ENCODE data around the gene TRABD2B. TPM values are rescaled to one million over a fixed set of nuclear protein-coding genes. Genes with fewer than 3 reads are reported as not detected.

The TRABD2B gene
- total RNA-seq, 1 donor from 2014 or later = not detected

DNA sequence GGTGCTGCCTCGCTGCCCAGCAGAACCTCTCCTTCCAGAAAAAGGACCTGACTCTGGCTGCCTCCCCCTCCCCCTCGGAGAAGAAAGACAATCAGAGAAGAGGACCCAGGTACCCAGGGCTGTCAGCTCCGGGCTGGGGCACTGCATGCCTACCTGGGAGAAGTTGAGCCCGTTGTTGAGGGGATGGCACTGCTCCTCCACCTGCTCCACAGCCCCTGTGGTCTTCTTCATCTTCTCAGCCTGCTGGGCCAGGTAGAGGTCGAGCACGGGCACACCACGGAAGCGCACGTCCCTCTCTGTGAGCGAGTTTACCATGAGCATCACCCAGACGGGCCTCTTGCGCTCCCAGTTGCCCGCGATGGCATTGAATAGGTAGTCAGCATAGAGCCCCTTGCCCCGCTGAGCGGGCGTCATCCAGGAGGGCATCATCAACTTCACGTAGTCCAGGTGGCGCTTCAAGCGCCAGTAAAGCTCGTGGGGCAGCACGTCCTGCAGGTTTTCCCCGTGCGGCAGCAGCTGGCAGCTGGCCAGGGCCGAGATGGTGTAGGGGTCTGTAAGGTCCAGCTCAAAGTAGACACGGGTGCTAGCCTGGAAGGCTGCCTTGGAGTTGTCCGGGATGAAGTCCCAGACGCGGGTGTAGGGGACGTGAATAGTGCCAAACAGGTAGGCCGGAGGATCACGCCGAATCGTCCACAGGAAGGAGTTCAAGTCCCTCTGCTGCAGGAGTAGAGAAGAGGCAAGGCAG is 3.1 kb downstream of the TRABD2B start:
- no peak for DNase-seq (ENCODE audit: low read depth)

DNA sequence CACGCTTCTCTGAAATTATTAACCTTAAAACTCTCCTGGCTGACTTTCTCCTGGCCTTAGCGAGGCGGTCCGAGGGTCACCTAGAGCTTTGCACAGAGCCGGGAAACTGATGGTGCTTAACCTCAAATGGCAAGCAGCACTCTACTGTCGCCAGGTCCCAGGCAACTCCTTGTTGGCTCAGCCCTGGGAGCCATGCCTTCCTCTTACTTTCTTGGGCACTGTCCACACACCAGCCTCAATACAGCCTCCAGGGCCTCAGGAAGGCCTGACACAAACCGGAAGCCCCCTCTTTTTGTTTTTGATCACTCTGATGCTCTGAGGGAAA is 3.8 kb downstream of the TRABD2B start:
- DNase-seq (ENCODE audit: low read depth) = no peak

GRCh38 chr1:47992720-47993415 is 4.3 kb downstream of the TRABD2B start:
- no peak for DNase-seq (ENCODE audit: low read depth)

GRCh38 chr1:47991673-47992072 is 5.5 kb downstream of the TRABD2B start:
- no peak for DNase-seq (ENCODE audit: low read depth)

DNA sequence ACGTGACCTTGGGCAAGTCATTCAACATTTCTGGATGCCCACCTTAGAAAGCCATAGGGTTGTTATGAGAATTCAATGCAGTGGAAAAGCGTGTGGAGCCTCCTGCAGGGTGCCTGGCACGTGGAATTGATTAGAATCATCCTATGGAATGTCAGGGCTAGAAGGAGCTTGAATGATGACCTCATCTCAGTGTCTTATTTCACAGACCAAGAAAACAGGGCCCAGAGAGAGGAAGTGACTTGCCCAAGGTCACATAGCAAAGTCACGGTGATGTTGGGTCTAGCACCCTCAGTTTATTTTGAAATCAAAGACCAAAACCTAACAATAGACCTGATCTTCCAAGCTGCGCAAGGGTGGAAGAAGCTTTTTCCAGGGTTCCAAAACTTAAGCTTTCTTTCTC is 6.0 kb downstream of the TRABD2B start:
- DNase-seq (ENCODE audit: low read depth) = no peak

- DNase-seq (ENCODE audit: low read depth) = no peak
Observed at GRCh38 chr1:47990286-47990685, 6.9 kb downstream of the TRABD2B start.

- DNase-seq (ENCODE audit: low read depth) = no peak
Observed at GRCh38 chr1:47987601-47988000, 9.6 kb downstream of the TRABD2B start.

DNA sequence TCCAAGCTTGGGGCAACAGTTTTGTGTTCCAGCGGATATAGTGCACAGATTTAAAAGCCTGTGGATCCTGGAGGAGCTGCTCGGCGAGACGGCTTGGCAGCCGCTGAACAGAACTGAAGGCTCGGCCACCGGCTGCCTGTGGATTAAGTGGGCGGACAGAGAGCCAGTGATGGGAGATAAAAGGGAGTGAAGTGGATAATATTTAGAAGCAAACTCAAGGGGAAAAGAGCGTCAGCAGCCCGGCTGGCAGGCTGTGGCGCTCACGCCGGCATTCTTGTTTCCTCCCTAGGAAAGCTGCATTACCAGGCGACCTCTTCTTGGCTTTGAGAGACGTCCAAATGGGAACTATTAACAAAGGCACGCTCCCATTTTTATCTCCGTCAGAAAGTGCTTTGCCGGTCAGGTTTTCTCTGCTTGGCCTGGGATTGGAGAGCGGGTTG is 10.4 kb downstream of the TRABD2B start:
- DNase-seq (ENCODE audit: low read depth) = no peak

- DNase-seq (ENCODE audit: low read depth) = no peak
Observed at GRCh38 chr1:47985018-47985417, 12.2 kb downstream of the TRABD2B start.

GRCh38 chr1:47984175-47984789 is 12.9 kb downstream of the TRABD2B start:
- no peak for DNase-seq (ENCODE audit: low read depth)

- no peak for DNase-seq (ENCODE audit: low read depth)
Observed at GRCh38 chr1:47983691-47984090, 13.5 kb downstream of the TRABD2B start.

GRCh38 chr1:47981667-47982350 is 15.4 kb downstream of the TRABD2B start:
- no peak for DNase-seq (ENCODE audit: low read depth)

- DNase-seq (ENCODE audit: low read depth) = no peak
Observed at GRCh38 chr1:47980501-47980900, 16.7 kb downstream of the TRABD2B start.

DNA sequence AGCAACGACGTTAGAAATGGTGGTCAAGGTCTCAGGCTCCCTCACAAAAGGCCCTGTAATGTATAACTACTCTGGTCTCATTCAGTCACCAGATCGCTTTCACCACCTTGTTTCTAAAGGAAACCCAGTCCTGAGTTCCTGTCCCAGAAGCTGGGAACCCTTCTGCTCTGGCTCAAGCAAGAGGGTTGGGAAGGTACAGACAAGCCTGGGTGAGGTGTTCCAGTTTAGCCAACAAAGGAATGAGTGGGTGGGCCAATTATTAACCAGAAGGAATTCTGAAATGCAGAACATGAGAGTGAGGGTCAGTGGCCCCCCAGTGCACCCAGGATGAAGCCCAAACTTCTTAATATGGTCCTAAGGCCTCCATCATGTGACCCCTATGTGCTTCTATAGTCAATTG is 17.5 kb downstream of the TRABD2B start:
- DNase-seq (ENCODE audit: low read depth) = no peak

- no peak for DNase-seq (ENCODE audit: low read depth)
Observed at GRCh38 chr1:47978486-47978885, 18.7 kb downstream of the TRABD2B start.

- DNase-seq (ENCODE audit: low read depth) = no peak
Observed at GRCh38 chr1:47976728-47977127, 20.5 kb downstream of the TRABD2B start.

DNA sequence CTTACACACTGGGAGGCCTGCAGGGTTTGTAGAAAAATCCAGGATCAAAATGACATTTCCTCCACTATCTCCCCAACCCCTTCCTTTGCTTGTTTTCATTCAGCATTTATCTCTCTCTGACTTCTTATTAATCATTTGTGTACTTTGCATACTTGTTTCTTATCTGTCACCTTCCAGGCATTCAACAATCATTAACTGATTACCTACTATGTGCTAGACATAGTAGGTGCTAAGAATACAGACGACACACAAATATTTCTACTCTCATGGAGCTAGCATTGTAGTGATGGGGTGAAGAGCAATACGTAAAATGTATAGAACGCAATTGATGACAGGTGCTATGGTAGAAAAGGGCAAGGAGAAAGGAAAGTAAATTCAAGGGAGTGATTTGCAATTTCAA is 20.9 kb downstream of the TRABD2B start:
- no peak for DNase-seq (ENCODE audit: low read depth)

GRCh38 chr1:47975302-47975921 is 21.8 kb downstream of the TRABD2B start:
- no peak for DNase-seq (ENCODE audit: low read depth)

DNA sequence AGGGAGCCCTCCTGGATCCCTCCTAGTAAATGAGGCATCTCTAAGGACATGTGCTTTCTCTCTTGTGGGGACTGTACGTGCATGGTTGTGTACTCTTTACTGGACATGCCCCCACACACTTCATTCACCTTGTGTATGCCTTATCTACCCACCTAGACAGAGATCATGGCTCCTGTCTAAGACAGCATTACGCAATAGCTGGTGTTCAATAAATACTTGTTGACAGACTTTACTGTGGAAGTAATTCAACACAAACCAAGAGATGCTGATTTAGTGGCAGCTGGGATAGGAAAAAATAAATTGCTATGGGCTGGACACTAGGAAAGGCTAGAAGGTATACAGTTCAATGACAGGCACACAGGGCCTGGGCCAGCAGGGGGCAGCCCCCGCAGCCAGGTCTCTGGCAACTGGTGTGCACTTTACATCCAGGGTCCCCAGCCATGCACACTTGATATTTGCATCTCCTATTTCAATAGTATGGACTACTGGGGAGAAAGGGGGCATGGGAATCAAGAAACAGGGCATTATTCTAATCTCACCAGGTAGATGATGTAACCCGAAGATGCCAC is 24.2 kb downstream of the TRABD2B start:
- DNase-seq (ENCODE audit: low read depth) = no peak

DNA sequence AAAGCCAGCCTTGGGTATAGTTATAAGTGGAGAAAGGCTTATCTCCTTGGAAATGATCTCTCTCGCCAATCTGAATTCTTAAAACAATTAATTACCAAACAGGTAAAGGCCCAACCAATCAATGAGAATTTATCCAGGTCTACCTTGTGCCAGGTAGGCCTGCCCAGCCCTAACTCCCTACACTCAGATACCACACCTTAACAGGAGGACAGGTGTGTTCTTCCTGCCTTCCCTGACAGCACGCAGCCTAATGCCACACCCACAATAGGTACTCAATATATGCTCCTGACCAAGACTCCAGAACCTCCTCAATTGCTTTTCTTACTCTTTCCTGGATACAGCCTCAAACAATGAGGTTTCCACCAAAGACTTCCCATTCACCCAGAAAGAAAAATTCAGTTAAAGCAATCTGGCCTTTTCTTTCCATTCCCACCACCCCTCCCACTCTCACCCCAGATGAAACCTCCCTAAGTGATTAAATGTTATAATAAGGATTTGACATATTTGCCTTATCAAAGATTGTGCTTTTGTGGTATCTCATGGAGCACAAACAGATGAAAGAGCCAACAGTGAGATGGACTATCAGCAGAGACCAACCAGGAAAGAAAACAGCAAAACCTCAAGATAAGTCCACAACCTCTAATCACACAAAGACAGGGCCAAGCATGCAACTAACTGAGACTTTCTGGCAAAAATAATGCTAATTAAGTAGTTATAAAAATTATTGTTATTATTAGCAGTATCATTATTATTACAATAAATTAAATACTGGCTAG is 25.6 kb downstream of the TRABD2B start:
- DNase-seq (ENCODE audit: low read depth) = no peak
